ENCODE results near the gene TMEM117.
"Not testable (repeated sequence)": the region's sequence is repeated elsewhere in the genome, so short reads cannot be mapped to it uniquely, and the experiment has no call there.

The TMEM117 gene

DNA sequence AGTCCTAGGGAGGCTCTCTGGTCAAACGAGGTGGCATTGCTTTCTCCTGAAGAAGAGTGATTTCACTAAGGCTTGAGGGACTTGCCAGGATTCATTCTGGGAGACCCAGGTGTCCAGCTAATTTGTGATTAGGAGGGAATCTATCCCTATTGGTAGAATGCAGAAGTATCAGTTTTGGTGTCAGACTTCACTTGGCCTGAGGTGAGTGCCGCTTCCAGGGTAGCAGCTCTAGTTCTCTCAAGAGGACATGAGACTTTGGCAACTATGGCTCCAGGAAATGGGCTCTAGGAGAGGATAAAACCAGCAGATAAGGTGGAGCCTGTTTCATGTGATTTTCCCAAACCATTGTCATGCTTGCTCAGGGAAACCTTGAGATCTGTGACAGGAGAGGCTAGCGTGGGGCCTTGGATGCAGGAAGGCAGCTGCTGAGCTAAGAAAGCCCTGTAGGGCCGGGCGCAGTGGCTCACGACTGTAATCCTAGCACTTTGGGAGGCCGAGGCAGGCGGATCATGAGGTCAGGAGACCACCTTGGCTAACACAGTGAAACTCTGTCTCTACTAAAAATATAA is 11.6 kb upstream of the TMEM117 start:
- H3K9me3 Mint-ChIP-seq: no peaks in the 10 kb centered on the region
- DNase-seq (ENCODE audit: low spot score in 2 of 2) (no peak), ATAC-seq (no peak)
- no peaks in the 10 kb centered on the region for H3K4me1 Mint-ChIP-seq
- H3K27ac Mint-ChIP-seq: no peak overlapping the region
- no peak overlapping the region for H3K4me3 Mint-ChIP-seq
- H3K36me3 Mint-ChIP-seq: no peaks in the 10 kb centered on the region

DNA sequence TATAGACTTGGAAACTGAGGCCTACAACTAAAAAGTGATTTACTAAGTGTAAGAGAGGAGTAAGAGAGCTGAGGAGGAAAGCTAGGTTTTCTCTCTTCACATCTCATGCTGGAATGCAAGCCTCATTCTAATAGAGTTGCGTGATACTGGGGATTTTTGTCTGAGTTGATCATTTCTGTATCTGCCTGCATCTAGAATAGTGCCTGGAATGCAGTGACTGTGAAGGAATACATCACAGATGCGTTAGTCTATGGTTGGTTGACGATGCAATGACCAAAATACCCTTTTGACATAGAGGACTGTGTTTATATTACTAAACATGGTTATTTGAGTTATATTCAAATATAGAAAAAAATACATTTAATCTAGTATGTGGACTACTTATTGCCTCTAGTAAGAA is 9.2 kb upstream of the TMEM117 start:
- ATAC-seq (no peak), DNase-seq (ENCODE audit: low spot score in 2 of 2) (no peak)
- H3K27ac Mint-ChIP-seq: no peak overlapping the region
- no peaks in the 10 kb centered on the region for H3K36me3 Mint-ChIP-seq
- H3K9me3 Mint-ChIP-seq: no peaks in the 10 kb centered on the region
- no peak overlapping the region for H3K4me3 Mint-ChIP-seq
- H3K4me1 Mint-ChIP-seq: peaks cover 1% of the 10 kb centered on the region

DNA sequence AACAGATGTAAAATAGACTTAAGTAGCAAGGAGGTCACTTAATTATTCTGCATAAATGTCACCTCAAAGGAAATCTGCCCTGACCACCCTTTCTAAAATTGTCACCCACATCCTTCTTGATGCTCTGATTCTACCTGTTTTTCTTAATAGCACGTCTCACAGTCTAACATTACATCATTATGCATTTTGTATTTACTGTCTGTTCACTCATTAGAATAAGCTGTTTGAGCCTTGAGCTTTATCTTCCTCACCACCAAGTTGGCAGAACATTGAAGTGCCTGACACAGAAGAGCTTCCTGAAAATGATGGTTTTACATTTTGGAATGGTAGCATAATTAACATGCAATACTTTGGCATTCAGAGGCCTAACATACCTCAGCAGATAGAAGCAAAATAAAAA is 8.8 kb upstream of the TMEM117 start:
- DNase-seq (ENCODE audit: low spot score in 2 of 2): no peak
- Mint-ChIP-seq H3K4me1 (peaks cover 6% of the 10 kb centered on the region), H3K9me3 (no peaks in the 10 kb centered on the region), H3K36me3 (no peaks in the 10 kb centered on the region), H3K27ac (no peak overlapping the region), H3K4me3 (no peak overlapping the region)
- no peak for ATAC-seq

DNA sequence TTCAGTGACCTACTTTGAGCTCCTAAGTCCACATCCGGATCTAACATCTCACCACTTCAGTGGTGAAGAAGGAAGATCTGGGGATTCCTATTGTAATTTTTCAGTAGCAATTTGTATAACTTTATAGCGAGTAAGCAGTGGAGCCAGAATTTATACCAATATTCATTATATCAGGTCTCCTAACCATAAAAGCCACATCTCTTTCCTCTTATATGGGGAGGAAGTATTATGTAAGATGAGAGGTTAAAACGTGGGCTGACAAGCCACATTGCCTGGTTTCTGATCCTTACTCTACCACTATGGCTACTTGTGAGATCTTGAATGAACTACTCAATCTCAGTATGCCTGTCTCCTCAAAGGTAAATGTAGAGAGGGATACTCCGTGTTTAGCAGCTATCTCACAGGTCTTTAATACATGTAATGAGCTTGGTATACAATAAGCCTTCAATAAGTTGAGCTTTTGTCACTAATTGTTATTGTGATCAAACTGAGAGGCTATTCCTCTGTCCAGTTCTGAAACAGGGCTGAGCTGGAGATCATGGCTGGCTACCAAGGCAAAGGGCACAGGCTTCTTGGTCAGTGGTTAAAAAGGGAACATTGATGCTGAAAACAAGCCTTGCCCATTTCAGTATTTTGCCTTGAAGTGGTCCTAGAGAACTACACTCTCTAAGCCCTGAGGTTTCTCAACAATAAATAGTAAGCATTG is 3.3 kb upstream of the TMEM117 start:
- no peak for DNase-seq (ENCODE audit: low spot score in 2 of 2)
- no peak overlapping the region for H3K4me3 Mint-ChIP-seq
- H3K27ac Mint-ChIP-seq: no peak overlapping the region
- ATAC-seq: peak; percentile 55
- H3K9me3 Mint-ChIP-seq: no peaks in the 10 kb centered on the region
- no peaks in the 10 kb centered on the region for H3K36me3 Mint-ChIP-seq
- H3K4me1 Mint-ChIP-seq: peaks cover 36% of the 10 kb centered on the region

DNA sequence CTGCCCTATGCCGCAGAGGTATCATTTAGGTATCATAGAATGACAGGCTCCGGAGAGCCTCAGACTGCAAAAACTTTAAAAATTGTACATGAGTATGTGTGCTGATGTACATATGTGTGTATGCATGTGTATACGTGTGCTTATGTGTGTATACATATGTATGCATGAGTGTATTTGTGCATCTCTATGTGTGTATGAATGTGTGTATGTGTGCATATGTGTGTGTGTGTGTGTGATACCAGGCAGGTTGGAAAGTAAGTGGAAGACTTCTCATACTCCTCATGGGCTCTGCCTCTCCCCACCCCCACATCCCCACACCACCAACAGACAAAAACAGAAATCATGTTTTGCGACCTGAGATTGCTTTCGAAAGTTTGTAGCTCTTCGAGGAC is 621 bp upstream of the TMEM117 start:
- DNase-seq (ENCODE audit: low spot score in 2 of 2): no peak
- peak overlapping the region; percentile 80 for H3K27ac Mint-ChIP-seq
- H3K4me1 Mint-ChIP-seq: peaks cover 50% of the 10 kb centered on the region
- H3K9me3 Mint-ChIP-seq: no peaks in the 10 kb centered on the region
- peak overlapping the region; percentile 69 for H3K4me3 Mint-ChIP-seq
- H3K36me3 Mint-ChIP-seq: no peaks in the 10 kb centered on the region
- ATAC-seq: peak; percentile 38

DNA sequence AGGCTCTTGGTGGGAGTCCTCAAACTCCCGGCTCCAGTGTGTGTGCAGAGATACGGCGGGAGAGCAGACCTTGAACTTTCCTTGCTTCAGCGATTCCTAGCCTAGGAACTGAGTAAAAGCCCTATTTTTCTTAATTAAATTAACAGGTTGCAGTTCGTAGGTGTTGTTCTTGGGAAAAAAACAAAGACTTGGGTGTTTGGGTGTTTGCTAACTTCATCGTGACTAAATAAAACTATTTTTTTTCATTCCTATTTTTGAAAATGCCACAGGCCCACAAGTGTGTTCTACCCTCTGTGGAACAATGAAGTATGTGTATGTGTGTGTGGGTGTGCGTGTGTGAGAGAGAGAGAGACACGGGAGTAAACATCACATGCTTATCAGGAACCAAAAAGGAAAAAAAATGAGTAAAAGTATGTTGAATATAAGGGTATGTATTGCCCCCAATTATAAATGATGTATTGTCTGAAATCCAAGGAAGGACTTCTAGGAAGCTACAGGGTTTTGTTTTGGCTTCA is 651 bp downstream of the TMEM117 start:
- DNase-seq (ENCODE audit: low spot score in 2 of 2) (no peak), ATAC-seq (no peak)
- peaks cover 57% of the 10 kb centered on the region for H3K4me1 Mint-ChIP-seq
- H3K9me3 Mint-ChIP-seq: no peaks in the 10 kb centered on the region
- H3K27ac Mint-ChIP-seq: peak overlapping the region; percentile 81
- peak overlapping the region; percentile 69 for H3K4me3 Mint-ChIP-seq
- no peaks in the 10 kb centered on the region for H3K36me3 Mint-ChIP-seq

DNA sequence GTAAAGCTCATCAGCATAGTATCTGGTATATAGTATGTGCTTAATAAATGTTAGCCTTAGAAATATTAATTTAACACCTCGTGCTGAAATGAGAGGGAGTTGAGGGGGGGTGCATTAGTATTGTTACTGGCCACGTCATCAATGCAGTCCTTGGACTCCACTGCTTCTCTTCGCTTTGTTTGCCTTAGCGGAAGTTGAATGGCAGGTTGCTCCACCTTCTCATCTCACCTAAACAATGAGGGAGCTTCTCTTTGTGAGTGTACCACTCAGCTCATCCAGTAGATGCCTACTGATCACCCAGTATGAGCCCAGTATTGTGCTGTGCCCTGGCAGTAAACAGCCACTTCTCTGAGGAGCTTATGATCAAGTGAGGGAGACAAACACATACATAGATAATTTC is 4.5 kb downstream of the TMEM117 start:
- Mint-ChIP-seq H3K4me3 (no peak overlapping the region), H3K4me1 (peaks cover 36% of the 10 kb centered on the region), H3K9me3 (no peaks in the 10 kb centered on the region), H3K36me3 (no peaks in the 10 kb centered on the region), H3K27ac (no peak overlapping the region)
- DNase-seq (ENCODE audit: low spot score in 2 of 2) (no peak), ATAC-seq (no peak)

DNA sequence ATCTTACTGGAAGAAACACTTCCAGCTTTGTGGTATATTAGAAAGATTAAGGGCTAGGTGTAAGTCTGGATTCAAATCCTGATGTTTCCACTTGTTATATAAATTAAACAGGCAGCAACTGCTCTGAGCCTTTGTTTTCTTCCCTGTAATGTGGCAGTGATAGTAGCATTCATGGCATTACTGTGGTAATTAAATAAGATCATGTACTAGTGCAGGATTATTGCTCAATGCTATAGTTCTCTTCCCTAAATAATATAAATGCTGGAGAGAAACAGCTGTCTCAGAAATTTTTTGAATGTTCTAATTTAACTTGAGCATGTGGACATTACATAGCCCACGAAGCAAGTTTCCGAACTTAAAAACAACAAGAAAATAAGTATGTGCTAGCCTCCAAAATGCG is 5.4 kb downstream of the TMEM117 start:
- Mint-ChIP-seq H3K4me3 (no peak overlapping the region), H3K36me3 (no peaks in the 10 kb centered on the region), H3K4me1 (peaks cover 34% of the 10 kb centered on the region), H3K9me3 (no peaks in the 10 kb centered on the region), H3K27ac (no peak overlapping the region)
- DNase-seq (ENCODE audit: low spot score in 2 of 2): no peak
- no peak for ATAC-seq

DNA sequence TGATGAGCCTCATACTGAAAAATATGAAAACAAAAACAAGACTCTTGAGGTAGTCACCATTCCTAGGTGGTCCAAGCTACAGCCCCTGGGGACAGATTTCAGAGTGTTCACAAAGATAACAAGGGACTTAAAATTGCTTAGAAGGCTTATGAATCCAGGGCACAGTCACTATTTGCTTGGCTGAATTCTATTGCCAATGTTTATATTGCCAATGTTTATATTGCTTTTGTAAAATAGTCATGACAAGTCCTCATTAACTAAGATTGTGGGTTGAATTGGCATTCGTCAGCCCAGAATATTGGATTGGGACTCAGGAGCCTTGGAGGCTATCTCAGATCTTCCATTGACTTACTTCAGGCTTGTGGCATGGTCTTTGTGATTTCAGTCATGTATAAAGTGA is 6.4 kb downstream of the TMEM117 start:
- Mint-ChIP-seq H3K36me3 (no peaks in the 10 kb centered on the region), H3K27ac (no peak overlapping the region), H3K9me3 (no peaks in the 10 kb centered on the region), H3K4me3 (no peak overlapping the region), H3K4me1 (peaks cover 25% of the 10 kb centered on the region)
- DNase-seq (ENCODE audit: low spot score in 2 of 2): no peak
- ATAC-seq: no peak

DNA sequence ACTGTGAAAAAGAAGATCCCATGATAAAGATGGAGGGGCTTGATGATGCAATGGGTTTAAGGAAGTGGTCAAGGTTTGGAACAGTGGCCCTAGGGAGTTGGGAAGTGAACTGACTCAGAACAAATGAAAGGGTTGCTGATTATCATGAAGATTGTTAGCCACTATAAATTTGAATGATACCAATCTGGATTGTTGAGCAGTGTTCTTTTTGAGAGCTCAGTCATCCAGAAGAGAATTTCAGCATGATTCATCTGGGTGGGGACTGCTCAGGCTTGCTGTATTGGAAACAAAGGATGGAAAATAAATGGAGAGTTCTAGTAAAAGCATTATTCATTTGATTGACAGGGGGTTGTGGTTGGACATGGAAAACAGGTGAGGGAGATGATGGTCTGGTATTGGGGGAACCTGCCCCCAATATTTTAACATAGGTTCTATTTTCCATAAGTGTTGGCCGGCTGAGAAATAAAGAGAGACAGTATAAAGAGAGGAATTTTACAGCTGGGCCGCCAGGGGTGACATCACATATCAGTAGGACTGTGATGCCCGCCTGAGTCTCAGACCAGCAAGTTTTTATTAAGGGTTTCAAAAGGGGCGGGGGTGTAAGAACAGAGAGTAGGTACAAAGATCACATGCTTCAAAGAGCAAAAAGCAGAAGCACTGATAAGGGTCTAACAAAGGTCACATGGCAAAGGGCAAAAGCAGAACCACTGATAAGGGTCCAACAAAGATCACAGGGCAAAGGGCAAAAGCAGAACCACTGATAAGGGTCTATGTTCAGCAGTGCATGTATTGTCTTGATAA is 11.7 kb downstream of the TMEM117 start:
- not testable (repeated sequence) for H3K9me3 Mint-ChIP-seq; ATAC-seq; H3K4me3 Mint-ChIP-seq; H3K36me3 Mint-ChIP-seq; H3K4me1 Mint-ChIP-seq; H3K27ac Mint-ChIP-seq; DNase-seq (ENCODE audit: low spot score in 2 of 2)

DNA sequence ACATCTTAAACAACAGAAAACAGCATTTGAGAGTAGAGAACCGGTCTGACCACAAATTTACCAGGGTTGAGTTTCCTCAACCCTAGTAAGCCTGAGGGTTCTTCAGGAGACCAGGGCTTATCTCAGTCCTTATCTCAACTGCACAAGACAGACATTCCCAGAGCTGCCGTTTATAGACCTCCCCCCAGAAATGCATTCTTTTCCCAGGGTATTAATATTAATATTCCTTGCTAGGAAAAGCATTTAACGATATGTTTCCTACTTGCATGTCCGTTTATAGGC is 12.3 kb downstream of the TMEM117 start:
- no peaks in the 10 kb centered on the region for H3K36me3 Mint-ChIP-seq
- DNase-seq (ENCODE audit: low spot score in 2 of 2): no peak
- no peak for ATAC-seq
- H3K4me3 Mint-ChIP-seq: no peak overlapping the region
- peaks cover 6% of the 10 kb centered on the region for H3K9me3 Mint-ChIP-seq
- H3K4me1 Mint-ChIP-seq: peaks cover 8% of the 10 kb centered on the region
- H3K27ac Mint-ChIP-seq: no peak overlapping the region

DNA sequence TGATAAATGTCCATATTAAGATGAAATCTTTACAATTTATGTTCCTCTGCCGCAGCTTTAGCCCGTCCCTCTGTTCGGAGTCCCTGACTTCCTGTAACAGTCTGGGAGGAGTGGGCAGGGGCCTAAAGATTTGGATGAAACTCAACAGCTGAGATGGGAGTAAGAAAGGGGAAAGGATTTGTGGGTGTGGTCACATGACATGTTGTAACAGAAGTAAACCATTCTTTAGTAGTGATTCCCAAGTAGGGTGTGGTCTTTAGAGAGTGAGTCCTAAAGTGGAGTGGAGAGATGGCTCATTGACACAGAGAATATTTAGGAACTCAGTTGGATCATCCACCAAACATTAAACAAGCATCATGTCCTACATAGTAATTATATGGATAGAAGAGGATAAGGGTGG is 12.9 kb downstream of the TMEM117 start:
- H3K9me3 Mint-ChIP-seq: peaks cover 6% of the 10 kb centered on the region
- ATAC-seq: no peak
- no peak overlapping the region for H3K4me3 Mint-ChIP-seq
- H3K4me1 Mint-ChIP-seq: peaks cover 8% of the 10 kb centered on the region
- H3K36me3 Mint-ChIP-seq: no peaks in the 10 kb centered on the region
- H3K27ac Mint-ChIP-seq: no peak overlapping the region
- no peak for DNase-seq (ENCODE audit: low spot score in 2 of 2)

DNA sequence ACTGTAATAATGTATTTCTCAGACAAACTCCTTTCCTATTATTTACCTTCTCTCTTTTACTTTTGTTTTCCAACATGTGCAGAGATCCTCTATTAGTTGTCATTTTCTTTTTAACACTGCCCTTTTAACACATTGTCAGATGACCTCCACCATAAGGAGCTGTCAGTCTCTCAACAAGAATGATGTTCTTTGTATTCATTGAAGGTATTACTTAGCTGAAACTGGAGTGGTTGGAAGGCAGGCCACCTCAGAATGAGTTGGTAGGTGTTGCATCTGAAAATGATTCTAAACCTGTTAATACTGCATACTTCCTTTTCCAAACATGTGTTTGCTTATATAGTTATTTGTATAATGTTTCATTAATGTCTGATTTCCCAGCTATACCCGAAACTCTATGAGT is 16.9 kb downstream of the TMEM117 start:
- H3K36me3 Mint-ChIP-seq: no peaks in the 10 kb centered on the region
- H3K9me3 Mint-ChIP-seq: peaks cover 2% of the 10 kb centered on the region
- H3K4me3 Mint-ChIP-seq: no peak overlapping the region
- H3K4me1 Mint-ChIP-seq: peaks cover 2% of the 10 kb centered on the region
- no peak for DNase-seq (ENCODE audit: low spot score in 2 of 2)
- H3K27ac Mint-ChIP-seq: no peak overlapping the region
- no peak for ATAC-seq

DNA sequence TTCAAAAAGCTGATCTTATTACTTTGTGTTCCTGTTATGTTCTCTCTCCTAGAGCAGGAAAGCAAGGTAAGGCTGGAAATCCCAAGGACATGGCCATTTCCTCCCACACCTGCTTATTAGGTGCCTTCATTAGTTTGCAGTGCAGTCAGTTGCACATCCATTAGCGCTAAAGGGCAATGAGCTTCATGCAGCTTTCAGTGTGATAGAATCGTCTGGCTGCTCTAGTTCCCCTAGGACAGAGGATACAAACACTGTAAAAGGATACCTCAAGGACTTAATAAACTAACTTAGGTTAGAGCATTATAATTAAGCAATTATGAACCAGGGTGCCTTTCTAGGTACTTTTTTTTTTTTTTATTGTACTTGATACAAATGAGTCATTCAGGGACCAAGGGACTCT is 21.1 kb downstream of the TMEM117 start:
- Mint-ChIP-seq H3K4me1 (no peaks in the 10 kb centered on the region), H3K36me3 (no peaks in the 10 kb centered on the region), H3K9me3 (no peaks in the 10 kb centered on the region), H3K27ac (no peak overlapping the region), H3K4me3 (no peak overlapping the region)
- ATAC-seq (no peak), DNase-seq (ENCODE audit: low spot score in 2 of 2) (no peak)

DNA sequence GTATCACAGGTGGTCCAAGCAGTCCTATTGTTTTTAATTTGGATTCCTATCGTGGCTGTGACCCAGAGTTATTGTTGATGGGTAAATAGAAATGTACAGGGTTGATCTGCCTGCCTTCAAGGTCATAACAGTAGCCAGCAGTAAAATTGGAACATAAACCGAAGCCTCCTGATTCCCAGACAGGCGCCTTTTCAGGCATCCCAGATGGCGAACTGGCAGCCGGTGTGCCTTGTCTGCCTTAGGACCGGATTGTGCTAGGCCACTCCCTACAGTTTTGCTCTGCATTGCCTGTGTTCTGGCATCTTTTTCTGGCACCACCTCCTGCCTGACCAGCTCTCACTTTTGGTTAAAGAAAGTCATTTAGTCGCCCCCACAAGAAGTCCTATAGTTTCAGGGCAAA is 22.2 kb downstream of the TMEM117 start:
- no peak overlapping the region for H3K27ac Mint-ChIP-seq

DNA sequence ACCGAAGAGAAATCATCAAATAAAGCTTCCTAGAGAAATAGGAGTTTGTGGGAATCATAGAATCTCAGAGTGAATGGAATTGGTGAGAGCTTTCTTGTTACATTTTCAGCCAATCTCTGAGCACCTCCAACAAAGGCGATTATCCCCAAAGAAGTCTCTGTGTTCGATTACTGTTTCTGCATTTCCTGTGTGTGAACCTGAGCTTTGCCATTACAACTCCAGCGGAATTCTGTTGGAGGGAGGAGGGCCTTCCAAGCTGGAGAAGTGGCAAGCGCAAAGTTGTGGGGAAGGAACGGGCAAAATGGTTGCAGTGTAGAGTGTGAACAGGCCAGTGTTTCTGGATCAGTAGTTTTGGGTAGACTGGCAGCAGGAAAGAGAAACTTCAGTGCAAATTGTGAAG is 23.1 kb downstream of the TMEM117 start:
- H3K4me1 Mint-ChIP-seq: no peaks in the 10 kb centered on the region
- DNase-seq (ENCODE audit: low spot score in 2 of 2) (no peak), ATAC-seq (no peak)
- no peak overlapping the region for H3K27ac Mint-ChIP-seq
- no peaks in the 10 kb centered on the region for H3K9me3 Mint-ChIP-seq
- H3K36me3 Mint-ChIP-seq: no peaks in the 10 kb centered on the region
- no peak overlapping the region for H3K4me3 Mint-ChIP-seq

More for the DNA sequence above, 22.2 kb downstream of the TMEM117 start:
- ATAC-seq: no peak
- Mint-ChIP-seq H3K9me3 (no peaks in the 10 kb centered on the region), H3K4me3 (no peak overlapping the region), H3K36me3 (no peaks in the 10 kb centered on the region), H3K4me1 (no peaks in the 10 kb centered on the region)
- no peak for DNase-seq (ENCODE audit: low spot score in 2 of 2)
